ENCODE measurements around the gene STIL. TPM values are rescaled to one million over a fixed set of nuclear protein-coding genes. Genes with fewer than 3 reads are reported as not detected.

Gene STIL
- total RNA-seq, 1 experiment from 2014 or later = 29.4 TPM

GRCh38 chr1:47216278-47217059 lies 97.5 kb downstream of the STIL start:
- H3K9ac ChIP-seq (ENCODE audit: low read length) = no peak overlapping the region
- H3K9me2 ChIP-seq (replicated peaks; ENCODE audit: insufficient read depth, low read length) = no peaks in the 10 kb centered on the region
- no peak overlapping the region for H3K4me2 ChIP-seq (ENCODE audit: low read depth, low read length, poor library complexity, severe bottlenecking)
- no peaks in the 10 kb centered on the region for H3K9me3 ChIP-seq (ENCODE audit: low read length)
- H3K27ac ChIP-seq (ENCODE audit: low read length) = no peak overlapping the region
- H4K20me1 ChIP-seq (ENCODE audit: insufficient read depth, low read depth, low read length) = no peaks in the 10 kb centered on the region
- H3K27me3 ChIP-seq (ENCODE audit: low read length) = no peaks in the 10 kb centered on the region
- no peaks in the 10 kb centered on the region for H3K4me1 ChIP-seq (ENCODE audit: low read length)
- DNase-seq = no peak
- H3K36me3 ChIP-seq (ENCODE audit: insufficient read depth, low read length) = no peaks in the 10 kb centered on the region
- H3K4me3 ChIP-seq (ENCODE audit: low read length) = no peak overlapping the region
- no peak overlapping the region for H2AFZ ChIP-seq (ENCODE audit: low read length)
- no peaks in the 10 kb centered on the region for H3K79me2 ChIP-seq (ENCODE audit: low read length)

GRCh38 chr1:47215713-47216112 lies 98.2 kb downstream of the STIL start:
- no peak overlapping the region for H3K4me3 ChIP-seq (ENCODE audit: low read length)
- no peaks in the 10 kb centered on the region for H3K9me2 ChIP-seq (replicated peaks; ENCODE audit: insufficient read depth, low read length)
- H4K20me1 ChIP-seq (ENCODE audit: insufficient read depth, low read depth, low read length) = no peaks in the 10 kb centered on the region
- no peaks in the 10 kb centered on the region for H3K4me1 ChIP-seq (ENCODE audit: low read length)
- DNase-seq = no peak
- H3K9me3 ChIP-seq (ENCODE audit: low read length) = no peaks in the 10 kb centered on the region
- H3K9ac ChIP-seq (ENCODE audit: low read length) = no peak overlapping the region
- no peak overlapping the region for H3K27ac ChIP-seq (ENCODE audit: low read length)
- H3K36me3 ChIP-seq (ENCODE audit: insufficient read depth, low read length) = no peaks in the 10 kb centered on the region
- H2AFZ ChIP-seq (ENCODE audit: low read length) = no peak overlapping the region
- no peaks in the 10 kb centered on the region for H3K27me3 ChIP-seq (ENCODE audit: low read length)
- H3K79me2 ChIP-seq (ENCODE audit: low read length) = no peaks in the 10 kb centered on the region
- no peak overlapping the region for H3K4me2 ChIP-seq (ENCODE audit: low read depth, low read length, poor library complexity, severe bottlenecking)

GRCh38 chr1:47214549-47214948 lies 99.4 kb downstream of the STIL start:
- Histone ChIP-seq H3K9me2 (replicated peaks; ENCODE audit: insufficient read depth, low read length) (no peaks in the 10 kb centered on the region), H3K9ac (ENCODE audit: low read length) (no peak overlapping the region), H3K4me3 (ENCODE audit: low read length) (no peak overlapping the region), H3K79me2 (ENCODE audit: low read length) (no peaks in the 10 kb centered on the region), H4K20me1 (ENCODE audit: insufficient read depth, low read depth, low read length) (no peaks in the 10 kb centered on the region), H3K4me1 (ENCODE audit: low read length) (no peaks in the 10 kb centered on the region), H3K27ac (ENCODE audit: low read length) (no peak overlapping the region), H3K27me3 (ENCODE audit: low read length) (no peaks in the 10 kb centered on the region), H3K36me3 (ENCODE audit: insufficient read depth, low read length) (no peaks in the 10 kb centered on the region), H3K9me3 (ENCODE audit: low read length) (no peaks in the 10 kb centered on the region), H2AFZ (ENCODE audit: low read length) (no peak overlapping the region), H3K4me2 (ENCODE audit: low read depth, low read length, poor library complexity, severe bottlenecking) (no peak overlapping the region)
- no peak for DNase-seq

- no peaks in the 10 kb centered on the region for H3K27me3 ChIP-seq (ENCODE audit: low read length)
- no peaks in the 10 kb centered on the region for H3K79me2 ChIP-seq (ENCODE audit: low read length)
- no peaks in the 10 kb centered on the region for H4K20me1 ChIP-seq (ENCODE audit: insufficient read depth, low read depth, low read length)
- no peaks in the 10 kb centered on the region for H3K9me3 ChIP-seq (ENCODE audit: low read length)
- DNase-seq = no peak
- H2AFZ ChIP-seq (ENCODE audit: low read length) = no peak overlapping the region
- no peak overlapping the region for H3K9ac ChIP-seq (ENCODE audit: low read length)
- no peaks in the 10 kb centered on the region for H3K36me3 ChIP-seq (ENCODE audit: insufficient read depth, low read length)
- H3K9me2 ChIP-seq (replicated peaks; ENCODE audit: insufficient read depth, low read length) = no peaks in the 10 kb centered on the region
- no peak overlapping the region for H3K27ac ChIP-seq (ENCODE audit: low read length)
- no peak overlapping the region for H3K4me2 ChIP-seq (ENCODE audit: low read depth, low read length, poor library complexity, severe bottlenecking)
- H3K4me1 ChIP-seq (ENCODE audit: low read length) = no peaks in the 10 kb centered on the region
- no peak overlapping the region for H3K4me3 ChIP-seq (ENCODE audit: low read length)
Measured at GRCh38 chr1:47213230-47213963, 100.5 kb downstream of the STIL start.

GRCh38 chr1:47212636-47213229 lies 101.2 kb downstream of the STIL start:
- H3K9ac ChIP-seq (ENCODE audit: low read length) = no peak overlapping the region
- H3K4me2 ChIP-seq (ENCODE audit: low read depth, low read length, poor library complexity, severe bottlenecking) = no peak overlapping the region
- no peaks in the 10 kb centered on the region for H3K4me1 ChIP-seq (ENCODE audit: low read length)
- no peaks in the 10 kb centered on the region for H3K27me3 ChIP-seq (ENCODE audit: low read length)
- no peaks in the 10 kb centered on the region for H3K36me3 ChIP-seq (ENCODE audit: insufficient read depth, low read length)
- no peaks in the 10 kb centered on the region for H3K9me2 ChIP-seq (replicated peaks; ENCODE audit: insufficient read depth, low read length)
- DNase-seq = no peak
- H3K79me2 ChIP-seq (ENCODE audit: low read length) = no peaks in the 10 kb centered on the region
- no peak overlapping the region for H3K27ac ChIP-seq (ENCODE audit: low read length)
- H3K9me3 ChIP-seq (ENCODE audit: low read length) = no peaks in the 10 kb centered on the region
- H4K20me1 ChIP-seq (ENCODE audit: insufficient read depth, low read depth, low read length) = no peaks in the 10 kb centered on the region
- no peak overlapping the region for H3K4me3 ChIP-seq (ENCODE audit: low read length)
- no peak overlapping the region for H2AFZ ChIP-seq (ENCODE audit: low read length)

GRCh38 chr1:47211796-47212269 lies 102.1 kb downstream of the STIL start:
- no peaks in the 10 kb centered on the region for H3K9me2 ChIP-seq (replicated peaks; ENCODE audit: insufficient read depth, low read length)
- H3K4me1 ChIP-seq (ENCODE audit: low read length) = no peaks in the 10 kb centered on the region
- H3K4me2 ChIP-seq (ENCODE audit: low read depth, low read length, poor library complexity, severe bottlenecking) = no peak overlapping the region
- no peak overlapping the region for H3K4me3 ChIP-seq (ENCODE audit: low read length)
- DNase-seq = no peak
- H3K79me2 ChIP-seq (ENCODE audit: low read length) = no peaks in the 10 kb centered on the region
- no peak overlapping the region for H2AFZ ChIP-seq (ENCODE audit: low read length)
- H3K27ac ChIP-seq (ENCODE audit: low read length) = no peak overlapping the region
- no peaks in the 10 kb centered on the region for H3K27me3 ChIP-seq (ENCODE audit: low read length)
- H4K20me1 ChIP-seq (ENCODE audit: insufficient read depth, low read depth, low read length) = no peaks in the 10 kb centered on the region
- no peak overlapping the region for H3K9ac ChIP-seq (ENCODE audit: low read length)
- no peaks in the 10 kb centered on the region for H3K36me3 ChIP-seq (ENCODE audit: insufficient read depth, low read length)
- no peaks in the 10 kb centered on the region for H3K9me3 ChIP-seq (ENCODE audit: low read length)

- H3K27ac ChIP-seq (ENCODE audit: low read length) = no peak overlapping the region
- H4K20me1 ChIP-seq (ENCODE audit: insufficient read depth, low read depth, low read length) = no peaks in the 10 kb centered on the region
- H3K9me3 ChIP-seq (ENCODE audit: low read length) = no peaks in the 10 kb centered on the region
- no peak for DNase-seq
- no peak overlapping the region for H3K4me2 ChIP-seq (ENCODE audit: low read depth, low read length, poor library complexity, severe bottlenecking)
- H3K79me2 ChIP-seq (ENCODE audit: low read length) = no peaks in the 10 kb centered on the region
- H2AFZ ChIP-seq (ENCODE audit: low read length) = no peak overlapping the region
- H3K4me3 ChIP-seq (ENCODE audit: low read length) = no peak overlapping the region
- H3K27me3 ChIP-seq (ENCODE audit: low read length) = no peaks in the 10 kb centered on the region
- no peaks in the 10 kb centered on the region for H3K9me2 ChIP-seq (replicated peaks; ENCODE audit: insufficient read depth, low read length)
- H3K9ac ChIP-seq (ENCODE audit: low read length) = no peak overlapping the region
- H3K4me1 ChIP-seq (ENCODE audit: low read length) = no peaks in the 10 kb centered on the region
- H3K36me3 ChIP-seq (ENCODE audit: insufficient read depth, low read length) = no peaks in the 10 kb centered on the region
Measured at GRCh38 chr1:47210666-47211065, 103.3 kb downstream of the STIL start.

- no peaks in the 10 kb centered on the region for H3K4me1 ChIP-seq (ENCODE audit: low read length)
- H3K79me2 ChIP-seq (ENCODE audit: low read length) = no peaks in the 10 kb centered on the region
- H3K9me3 ChIP-seq (ENCODE audit: low read length) = no peaks in the 10 kb centered on the region
- H2AFZ ChIP-seq (ENCODE audit: low read length) = no peak overlapping the region
- no peak for DNase-seq
- no peaks in the 10 kb centered on the region for H3K36me3 ChIP-seq (ENCODE audit: insufficient read depth, low read length)
- H3K9ac ChIP-seq (ENCODE audit: low read length) = no peak overlapping the region
- H4K20me1 ChIP-seq (ENCODE audit: insufficient read depth, low read depth, low read length) = no peaks in the 10 kb centered on the region
- no peak overlapping the region for H3K4me2 ChIP-seq (ENCODE audit: low read depth, low read length, poor library complexity, severe bottlenecking)
- H3K27ac ChIP-seq (ENCODE audit: low read length) = no peak overlapping the region
- no peaks in the 10 kb centered on the region for H3K9me2 ChIP-seq (replicated peaks; ENCODE audit: insufficient read depth, low read length)
- no peaks in the 10 kb centered on the region for H3K27me3 ChIP-seq (ENCODE audit: low read length)
- H3K4me3 ChIP-seq (ENCODE audit: low read length) = no peak overlapping the region
Measured at GRCh38 chr1:47209725-47210325, 104.1 kb downstream of the STIL start.
